GM19023 (cell line): Measurements from ENCODE around the gene LRRTM4.

Experiments
- ATAC-seq: cut with Tn5 transposase; IDR thresholded peaks from one replicate; pipeline ENCODE4 v1.9.1; 2021; ENCODE audit warnings: mild to moderate bottlenecking, moderate library complexity; ENCODE audit not compliant: unreplicated experiment

LRRTM4 gene

DNA sequence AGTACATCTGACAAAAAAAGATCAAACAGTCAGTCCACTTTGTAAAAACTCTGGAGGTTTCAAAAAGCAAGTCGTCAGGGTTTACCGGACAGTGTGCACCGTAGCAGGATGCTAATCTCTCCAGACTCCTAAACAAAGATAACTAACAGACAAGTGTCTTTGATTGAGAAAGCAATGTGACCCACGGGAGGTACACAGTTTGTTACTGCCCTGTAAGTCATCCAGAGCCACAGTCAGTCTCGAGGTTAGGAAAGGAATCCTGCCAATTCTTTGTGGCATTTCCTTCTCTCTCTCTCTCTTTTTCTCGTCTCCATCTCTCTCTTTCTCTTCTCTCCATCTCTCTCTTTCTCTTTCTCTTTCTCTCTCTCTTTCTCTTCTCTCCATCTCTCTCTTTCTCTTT is 42.8 kb downstream of the LRRTM4 start:
- no peak for ATAC-seq

GRCh38 chr2:77470096-77470495 is 52.1 kb downstream of the LRRTM4 start:
- ATAC-seq: no peak

- ATAC-seq: no peak
Measured at GRCh38 chr2:77469106-77469505, 53.1 kb downstream of the LRRTM4 start.

DNA sequence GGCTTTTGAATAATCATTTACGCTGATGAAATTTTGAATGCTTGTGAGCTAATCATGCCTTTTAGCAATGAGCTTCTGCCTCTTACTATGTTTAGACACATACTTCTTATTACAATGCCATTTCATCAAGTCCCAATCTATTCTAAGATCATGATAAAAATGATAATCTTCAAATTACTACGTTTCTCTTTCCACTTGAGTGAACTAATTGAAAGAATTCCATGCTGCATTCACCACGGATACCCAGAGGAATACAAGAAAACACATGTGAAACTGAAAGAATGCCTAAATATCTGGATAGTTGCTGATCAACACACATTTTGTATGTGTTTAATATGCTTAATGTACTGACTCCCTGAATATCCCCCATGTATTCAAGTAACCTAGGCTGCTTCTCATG is 62.3 kb downstream of the LRRTM4 start:
- ATAC-seq: no peak

- no peak for ATAC-seq
Measured at GRCh38 chr2:77458216-77458615, 64.0 kb downstream of the LRRTM4 start.

- no peak for ATAC-seq
Measured at GRCh38 chr2:77457665-77458064, 64.5 kb downstream of the LRRTM4 start.

GRCh38 chr2:77443076-77443475 is 79.1 kb downstream of the LRRTM4 start:
- no peak for ATAC-seq

- no peak for ATAC-seq
Measured at GRCh38 chr2:77434880-77435279, 87.3 kb downstream of the LRRTM4 start.

GRCh38 chr2:77428946-77429345 is 93.2 kb downstream of the LRRTM4 start:
- no peak for ATAC-seq

DNA sequence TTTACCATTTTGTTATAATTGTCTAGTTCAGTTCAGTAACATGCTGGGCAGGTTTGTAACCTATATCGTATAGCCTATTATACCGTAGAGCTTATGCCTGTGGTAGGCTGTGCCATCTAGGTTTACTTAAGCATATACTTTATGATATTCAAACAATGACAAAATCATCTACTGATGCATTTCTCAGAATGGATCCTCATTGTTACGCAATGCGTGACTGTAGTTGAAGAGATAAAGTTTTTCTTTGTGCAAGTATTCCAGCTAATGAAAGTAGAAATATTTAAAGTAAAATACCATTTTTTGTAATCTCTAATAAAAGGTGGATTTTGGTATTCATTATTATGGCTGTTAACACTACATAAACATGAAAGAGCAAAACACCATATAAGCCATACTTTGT is 100.2 kb downstream of the LRRTM4 start:
- no peak for ATAC-seq

DNA sequence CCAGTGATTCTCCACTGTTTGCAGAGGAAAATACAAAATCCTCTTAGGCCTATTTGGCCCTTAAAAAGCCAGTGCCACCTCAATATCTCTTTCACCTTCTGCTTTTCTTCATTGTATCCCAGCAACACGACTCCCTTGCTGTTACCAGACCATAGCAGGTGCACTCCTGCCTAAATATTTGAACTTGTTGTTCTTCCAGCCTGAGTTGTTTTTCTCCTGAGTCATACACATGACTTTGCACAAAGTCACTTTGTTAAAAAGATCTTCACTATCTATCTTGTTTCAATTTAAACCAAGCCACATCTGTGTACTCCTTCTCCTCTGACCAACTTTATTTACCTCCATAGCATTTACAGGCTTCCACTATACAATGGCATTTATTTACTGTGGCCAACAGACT is 103.6 kb downstream of the LRRTM4 start:
- no peak for ATAC-seq

DNA sequence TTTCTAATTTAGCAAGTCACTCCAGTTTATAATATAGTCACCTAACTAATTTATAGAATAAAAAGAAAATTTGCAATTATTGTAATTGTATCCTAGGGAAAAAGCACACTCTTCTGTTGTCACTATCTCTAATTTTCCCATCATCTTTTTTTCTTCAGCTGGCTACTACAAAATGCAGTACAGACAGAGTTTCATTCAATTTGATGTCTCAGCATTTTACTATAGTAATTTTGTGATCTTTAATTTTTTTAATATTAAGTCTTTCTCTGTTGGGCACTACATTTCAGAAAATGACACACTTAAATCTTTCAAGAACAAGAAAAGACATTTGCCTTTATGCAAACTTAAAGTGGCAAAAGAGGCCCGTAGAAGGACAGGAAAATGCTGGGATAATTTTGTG is 118.0 kb downstream of the LRRTM4 start:
- ATAC-seq: no peak

- ATAC-seq: no peak
Measured at GRCh38 chr2:77398970-77399600, 123.1 kb downstream of the LRRTM4 start.

GRCh38 chr2:77397763-77398162 is 124.4 kb downstream of the LRRTM4 start:
- ATAC-seq: no peak

DNA sequence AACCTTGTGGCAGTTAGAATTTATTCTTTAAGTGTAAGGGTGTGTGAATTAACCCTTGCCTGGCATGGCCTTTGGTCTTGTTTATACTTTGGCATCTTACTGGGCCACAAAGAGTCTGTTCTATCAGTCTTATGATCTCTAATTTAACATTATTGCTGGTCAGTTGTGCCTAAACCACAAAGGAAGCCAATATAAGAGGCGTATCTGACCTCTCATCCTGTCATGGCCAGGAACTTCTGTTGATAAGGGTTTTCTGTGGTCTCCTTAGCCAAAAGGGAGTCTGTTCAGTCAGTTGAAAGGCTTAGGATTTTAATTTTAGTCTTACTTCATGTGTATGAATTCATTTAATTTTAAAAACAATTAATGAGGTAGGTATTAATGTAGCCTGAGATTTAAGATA is 127.2 kb downstream of the LRRTM4 start:
- no peak for ATAC-seq

- no peak for ATAC-seq
Measured at GRCh38 chr2:77391119-77391518, 131.1 kb downstream of the LRRTM4 start.

DNA sequence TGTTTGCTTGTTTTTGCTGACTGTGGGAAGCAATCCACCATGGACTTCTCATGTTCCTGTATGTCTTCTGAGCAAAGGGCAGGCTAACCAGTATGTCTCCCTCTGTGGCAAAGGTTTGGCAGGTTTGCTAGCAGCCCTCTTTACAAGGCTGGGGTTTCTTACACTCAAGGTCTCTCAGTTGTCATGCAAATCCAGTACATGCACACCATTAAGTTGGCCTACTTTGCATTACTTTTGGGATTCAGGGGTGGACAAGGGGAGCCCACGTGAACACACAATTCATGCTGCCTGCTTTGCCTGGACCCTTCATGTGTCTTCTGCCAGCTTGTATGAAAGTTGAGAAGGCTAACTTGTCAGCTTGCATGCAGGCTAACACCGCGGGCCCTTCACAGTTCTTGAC is 134.9 kb downstream of the LRRTM4 start:
- ATAC-seq: no peak

DNA sequence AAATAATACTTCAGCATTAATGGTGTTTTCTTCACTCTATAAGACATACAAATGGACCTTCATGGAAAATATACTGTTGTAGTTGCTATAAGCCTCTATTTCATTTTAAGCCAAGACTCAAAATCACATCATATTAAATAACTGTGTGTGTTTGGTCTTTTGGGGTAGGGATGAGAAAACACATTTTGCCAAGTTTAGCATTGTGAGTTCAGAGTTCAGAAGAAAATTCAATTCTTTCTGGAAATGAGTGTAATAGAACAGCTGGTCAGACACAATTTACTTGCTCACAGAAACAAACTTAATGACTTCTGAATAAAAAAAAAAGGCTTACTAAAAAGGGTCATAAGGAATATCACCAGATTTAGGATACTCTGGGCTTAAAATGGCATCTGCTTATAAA is 149.5 kb downstream of the LRRTM4 start:
- ATAC-seq: no peak

- no peak for ATAC-seq
Measured at GRCh38 chr2:77370511-77370910, 151.7 kb downstream of the LRRTM4 start.

- no peak for ATAC-seq
Measured at GRCh38 chr2:77363277-77363676, 158.9 kb downstream of the LRRTM4 start.

GRCh38 chr2:77348821-77349220 is 173.4 kb downstream of the LRRTM4 start:
- no peak for ATAC-seq

GRCh38 chr2:77336013-77336412 is 186.2 kb downstream of the LRRTM4 start:
- no peak for ATAC-seq

DNA sequence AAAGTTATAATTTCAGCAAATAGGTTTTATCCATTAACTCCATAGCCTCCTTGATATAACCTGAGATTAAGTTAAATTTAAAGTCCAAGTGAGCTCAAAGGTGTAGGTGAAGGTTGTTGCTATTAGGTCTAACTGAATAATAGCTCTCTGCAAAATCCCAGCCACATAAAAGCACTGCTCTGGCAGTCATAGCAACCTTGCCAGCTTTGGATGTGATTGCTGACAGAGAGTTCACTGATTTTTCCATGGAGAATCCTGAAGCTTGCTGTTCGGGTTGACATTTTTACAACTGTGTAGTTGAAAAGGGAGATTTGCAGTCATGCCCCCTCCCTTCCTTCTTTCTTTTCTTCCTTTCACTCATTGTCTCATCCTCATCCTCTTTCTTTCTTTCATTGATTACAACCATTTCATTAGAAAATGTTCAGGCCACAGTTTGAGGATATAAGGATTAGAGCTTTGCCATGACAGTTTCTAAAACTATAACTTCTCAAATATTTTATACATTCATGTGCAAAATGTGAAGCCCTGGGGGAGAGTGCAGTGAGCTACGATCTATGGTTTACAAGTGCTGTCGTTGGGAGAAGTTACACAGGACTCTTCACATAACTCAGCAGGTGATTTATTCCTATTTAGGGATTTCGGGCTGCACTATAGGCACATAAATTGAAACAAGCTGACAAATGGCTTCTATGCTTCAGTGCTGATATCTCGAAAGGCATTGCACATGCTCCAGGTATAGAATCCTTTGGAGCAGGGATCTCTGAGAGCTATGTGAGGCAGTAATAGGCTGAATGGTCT is 193.8 kb downstream of the LRRTM4 start:
- no peak for ATAC-seq
